ENCODE measurements around the gene CTH.

GRCh38 chr1:70483342-70483741 is 72.3 kb downstream of the CTH start:
- TF ChIP-seq, protein P1, sequence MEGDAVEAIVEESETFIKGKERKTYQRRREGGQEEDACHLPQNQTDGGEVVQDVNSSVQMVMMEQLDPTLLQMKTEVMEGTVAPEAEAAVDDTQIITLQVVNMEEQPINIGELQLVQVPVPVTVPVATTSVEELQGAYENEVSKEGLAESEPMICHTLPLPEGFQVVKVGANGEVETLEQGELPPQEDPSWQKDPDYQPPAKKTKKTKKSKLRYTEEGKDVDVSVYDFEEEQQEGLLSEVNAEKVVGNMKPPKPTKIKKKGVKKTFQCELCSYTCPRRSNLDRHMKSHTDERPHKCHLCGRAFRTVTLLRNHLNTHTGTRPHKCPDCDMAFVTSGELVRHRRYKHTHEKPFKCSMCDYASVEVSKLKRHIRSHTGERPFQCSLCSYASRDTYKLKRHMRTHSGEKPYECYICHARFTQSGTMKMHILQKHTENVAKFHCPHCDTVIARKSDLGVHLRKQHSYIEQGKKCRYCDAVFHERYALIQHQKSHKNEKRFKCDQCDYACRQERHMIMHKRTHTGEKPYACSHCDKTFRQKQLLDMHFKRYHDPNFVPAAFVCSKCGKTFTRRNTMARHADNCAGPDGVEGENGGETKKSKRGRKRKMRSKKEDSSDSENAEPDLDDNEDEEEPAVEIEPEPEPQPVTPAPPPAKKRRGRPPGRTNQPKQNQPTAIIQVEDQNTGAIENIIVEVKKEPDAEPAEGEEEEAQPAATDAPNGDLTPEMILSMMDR (conservative IDR thresholded peaks at IDR 0.05; ENCODE audit: low read depth, low read length), result no peak
- TF ChIP-seq EZH2phosphoT487 (IDR thresholded peaks at IDR 0.05; ENCODE audit: borderline replicate concordance, low read length), result no peak
- TF ChIP-seq EZH2 (IDR thresholded peaks at IDR 0.05; ENCODE audit: low read length, unreplicated experiment), result no peak

Measured in PC-3 (cell line).